HG03342 (cell line): Measurements from ENCODE around the gene DRC7.
"Not testable (repeated sequence)": the region's sequence is repeated elsewhere in the genome, so short reads cannot be mapped to it uniquely, and the experiment has no call there.

ENCODE experiments used
- ATAC-seq: cut with Tn5 transposase; IDR thresholded peaks from one replicate; pipeline ENCODE4 v1.9.1; 2021; ENCODE audit warnings: mild to moderate bottlenecking, moderate library complexity; ENCODE audit not compliant: unreplicated experiment

The DRC7 gene

GRCh38 chr16:57711993-57712392 is 17.4 kb downstream of the DRC7 start:
- no peak for ATAC-seq

- not testable (repeated sequence) for ATAC-seq
These were observed 18.0 kb downstream of the DRC7 start for GRCh38 chr16:57712569-57712968.

DNA sequence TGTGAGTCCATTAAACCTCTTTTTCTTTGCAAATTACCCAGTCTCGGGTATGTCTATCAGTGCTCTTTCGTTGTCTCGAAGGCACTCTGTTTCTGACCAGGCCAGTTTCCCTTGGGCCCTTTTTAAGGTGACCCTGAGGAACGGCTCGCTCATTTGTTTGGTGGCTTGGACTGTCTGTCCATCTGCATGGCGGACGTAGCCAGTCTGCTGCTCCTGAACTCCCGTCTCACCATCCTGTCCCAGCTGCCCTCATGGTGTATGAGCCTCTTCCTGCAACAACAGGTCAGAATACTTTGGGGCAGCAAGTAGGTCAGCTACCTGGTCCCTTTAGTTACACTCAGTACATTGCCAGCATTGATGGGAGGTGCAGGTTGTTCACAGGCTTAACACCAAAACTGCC is 19.0 kb downstream of the DRC7 start:
- no peak for ATAC-seq

GRCh38 chr16:57714047-57714446 is 19.4 kb downstream of the DRC7 start:
- no peak for ATAC-seq

DNA sequence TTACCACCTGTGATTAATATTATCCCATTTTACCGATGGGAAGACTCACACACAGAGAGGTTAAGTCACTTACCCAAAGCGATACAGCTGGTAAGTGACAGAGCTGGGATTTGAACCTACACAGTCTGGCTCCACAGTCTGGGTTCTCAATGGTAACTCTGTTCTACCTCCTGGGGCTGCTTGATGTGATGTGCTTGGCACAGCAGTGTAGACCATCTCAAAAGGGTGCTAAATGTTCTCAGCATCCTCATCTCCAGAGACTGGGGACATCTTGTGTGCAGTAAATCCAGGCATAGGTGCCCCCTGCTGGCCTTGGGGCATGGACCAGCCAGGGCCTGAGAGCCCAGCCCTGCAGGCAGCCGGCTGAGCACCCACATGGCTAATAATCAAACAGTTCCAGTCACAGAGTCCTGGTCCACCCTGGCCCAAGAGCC is 25.6 kb downstream of the DRC7 start:
- no peak for ATAC-seq

DNA sequence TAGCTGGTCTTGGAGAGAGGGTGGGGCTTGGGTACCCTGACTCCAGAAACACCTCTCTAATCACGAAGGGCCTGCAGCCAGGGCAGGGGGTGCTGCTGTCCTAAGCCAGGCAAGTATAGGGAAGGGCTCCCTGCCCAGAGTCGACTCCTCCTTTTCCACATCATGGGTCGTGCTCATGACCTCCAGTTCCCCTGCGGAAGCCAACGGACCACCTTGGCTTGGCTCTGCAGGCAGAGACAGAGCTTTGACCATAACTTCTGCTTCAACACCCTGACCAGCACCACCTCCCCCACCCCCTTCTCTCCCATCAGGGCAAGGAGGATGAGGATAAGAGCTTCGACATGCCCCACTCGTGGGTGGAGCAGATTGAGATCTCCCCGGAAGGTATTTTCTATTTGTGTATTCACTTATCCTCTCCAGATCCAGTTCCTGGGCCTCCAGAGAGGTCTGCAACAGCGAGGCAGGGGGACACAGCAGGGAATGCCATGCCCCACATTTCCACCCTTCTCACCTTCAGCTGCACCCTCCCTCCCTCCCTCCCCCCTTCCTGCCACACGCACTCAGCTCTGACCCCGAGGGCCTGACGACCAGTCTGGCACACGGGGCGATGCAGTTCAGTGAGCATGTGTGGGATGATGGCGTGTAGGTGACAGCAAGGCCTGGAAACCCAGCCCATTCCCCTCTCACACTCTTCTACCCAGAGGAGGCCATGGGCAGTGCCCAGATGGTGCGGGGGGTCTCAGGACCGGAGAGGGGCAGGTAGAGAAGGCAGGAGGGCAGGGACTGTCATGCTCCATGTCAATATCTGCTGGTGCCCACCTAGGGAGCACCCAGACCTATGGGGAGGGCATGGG is 27.0 kb downstream of the DRC7 start:
- ATAC-seq = no peak

GRCh38 chr16:57722210-57722499 is 27.5 kb downstream of the DRC7 start:
- no peak for ATAC-seq

DNA sequence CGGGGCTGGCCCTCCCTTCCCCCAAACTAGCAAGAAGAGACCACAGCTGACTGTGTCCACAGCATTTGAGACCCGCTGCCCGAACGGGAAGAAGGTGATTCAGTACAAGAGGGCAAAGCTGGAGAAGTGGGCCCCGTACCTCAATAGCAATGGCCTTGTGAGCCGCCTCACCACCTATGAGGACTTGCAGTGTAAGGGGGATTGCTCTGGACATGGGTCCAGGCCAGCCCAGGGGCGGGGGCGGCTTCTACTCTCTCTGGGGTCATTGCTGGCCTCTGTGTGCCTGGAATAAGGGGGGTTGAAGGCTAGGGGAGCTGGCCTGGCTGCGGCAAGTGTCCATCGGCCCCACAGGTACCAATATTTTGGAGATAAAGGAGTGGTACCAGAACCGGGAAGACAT is 28.0 kb downstream of the DRC7 start:
- ATAC-seq = no peak

DNA sequence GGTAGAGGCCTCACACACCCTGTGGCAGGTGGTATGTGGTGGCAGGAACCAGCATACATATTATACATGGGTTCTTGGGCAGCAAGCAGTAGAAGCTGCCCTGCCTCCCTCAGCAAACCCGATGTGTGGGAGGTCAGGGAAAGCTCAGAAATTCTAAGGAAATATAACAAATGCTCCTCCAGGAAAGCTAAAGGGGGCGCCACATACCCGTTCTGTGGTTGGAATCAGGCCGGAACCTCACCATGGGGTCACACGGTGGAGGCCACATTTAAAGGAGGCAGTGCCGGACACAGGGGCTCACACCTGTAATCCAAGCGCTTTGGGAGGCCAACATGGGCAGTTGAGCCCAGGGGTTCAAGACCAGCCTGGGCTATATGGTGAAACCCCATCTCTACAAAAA is 28.6 kb downstream of the DRC7 start:
- no peak for ATAC-seq

- ATAC-seq = no peak
These were observed 29.9 kb downstream of the DRC7 start for GRCh38 chr16:57724531-57724930.

GRCh38 chr16:57725151-57725550 is 30.5 kb downstream of the DRC7 start:
- ATAC-seq = no peak

DNA sequence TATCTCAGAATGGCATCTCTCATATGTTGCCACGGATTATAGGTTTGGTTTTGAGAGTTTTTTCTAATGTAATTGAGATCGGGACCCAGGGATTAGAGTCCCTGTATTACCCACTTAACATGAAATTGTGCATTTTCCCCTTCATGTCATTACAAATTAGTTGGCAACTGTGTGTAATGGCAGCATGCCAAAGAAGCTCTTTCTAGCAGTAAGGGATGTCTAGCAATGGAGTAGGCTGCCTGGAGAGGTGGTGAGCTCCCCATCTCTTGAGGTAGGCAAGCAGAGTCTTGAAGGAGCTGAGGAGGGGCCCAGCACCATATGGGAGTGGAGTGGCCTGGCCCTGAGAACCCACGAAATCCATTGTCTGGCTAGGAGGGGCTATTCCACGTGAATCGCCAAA is 30.9 kb downstream of the DRC7 start:
- ATAC-seq = no peak

DNA sequence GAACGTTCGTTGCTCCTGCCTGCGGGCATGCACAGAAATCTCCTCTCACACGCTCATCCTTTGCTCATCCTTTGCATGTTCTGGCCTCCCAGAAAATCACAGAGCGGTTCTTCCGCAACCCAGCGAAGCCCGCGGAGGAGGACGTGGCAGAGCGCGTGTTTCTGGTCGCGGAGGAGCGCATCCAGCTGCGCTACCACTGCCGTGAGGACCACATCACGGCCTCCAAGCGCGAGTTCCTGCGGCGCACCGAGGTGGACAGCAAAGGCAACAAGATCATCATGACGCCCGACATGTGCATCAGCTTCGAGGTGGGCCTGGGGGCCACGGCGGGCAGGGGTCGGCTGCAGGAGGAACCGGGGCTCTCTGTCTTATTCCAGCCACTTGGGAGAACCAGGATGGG is 31.4 kb downstream of the DRC7 start:
- no peak for ATAC-seq

DNA sequence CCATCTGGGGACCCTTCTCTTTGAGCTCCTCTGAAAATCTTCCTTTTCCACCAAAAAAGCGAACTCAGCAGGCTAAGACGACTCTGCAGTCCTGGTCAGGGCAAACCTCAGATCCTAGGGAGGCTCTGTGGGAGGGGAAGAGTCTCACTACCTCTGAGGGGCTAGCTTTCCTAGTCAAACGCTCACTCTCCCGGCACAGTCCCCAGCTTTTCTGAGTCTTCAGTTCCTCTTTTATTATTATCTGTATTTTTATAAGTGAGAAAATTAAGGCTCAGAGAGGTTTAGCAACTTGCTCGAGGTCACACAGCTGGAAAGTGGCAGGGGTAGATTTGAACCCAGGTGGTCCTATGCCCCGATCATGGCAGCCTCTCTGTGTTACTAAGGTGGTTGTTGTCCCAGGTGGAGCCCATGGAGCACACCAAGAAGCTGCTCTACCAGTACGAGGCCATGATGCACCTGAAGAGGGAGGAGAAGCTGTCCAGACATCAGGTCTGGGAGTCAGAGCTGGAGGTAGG is 31.9 kb downstream of the DRC7 start:
- ATAC-seq = no peak

DNA sequence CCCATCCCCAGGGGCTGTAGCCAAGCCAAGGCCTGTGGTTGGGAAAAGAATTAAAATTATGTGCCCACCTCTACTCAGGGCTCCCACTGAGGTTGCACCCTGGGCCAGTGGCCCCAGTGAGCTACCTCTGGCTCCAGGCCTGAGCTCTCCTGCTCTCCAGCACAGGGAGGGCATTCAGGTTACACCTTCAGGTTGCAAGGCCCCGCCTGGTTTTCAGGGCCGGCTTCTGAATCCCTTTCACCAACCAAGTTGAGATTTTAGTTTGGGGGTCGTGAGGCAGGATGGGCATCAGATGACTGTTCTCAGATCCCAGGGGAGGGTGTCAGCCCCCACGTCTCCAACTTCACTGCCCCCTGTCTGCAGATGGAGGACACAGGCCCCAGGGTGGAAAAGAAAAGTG is 33.0 kb downstream of the DRC7 start:
- no peak for ATAC-seq

DNA sequence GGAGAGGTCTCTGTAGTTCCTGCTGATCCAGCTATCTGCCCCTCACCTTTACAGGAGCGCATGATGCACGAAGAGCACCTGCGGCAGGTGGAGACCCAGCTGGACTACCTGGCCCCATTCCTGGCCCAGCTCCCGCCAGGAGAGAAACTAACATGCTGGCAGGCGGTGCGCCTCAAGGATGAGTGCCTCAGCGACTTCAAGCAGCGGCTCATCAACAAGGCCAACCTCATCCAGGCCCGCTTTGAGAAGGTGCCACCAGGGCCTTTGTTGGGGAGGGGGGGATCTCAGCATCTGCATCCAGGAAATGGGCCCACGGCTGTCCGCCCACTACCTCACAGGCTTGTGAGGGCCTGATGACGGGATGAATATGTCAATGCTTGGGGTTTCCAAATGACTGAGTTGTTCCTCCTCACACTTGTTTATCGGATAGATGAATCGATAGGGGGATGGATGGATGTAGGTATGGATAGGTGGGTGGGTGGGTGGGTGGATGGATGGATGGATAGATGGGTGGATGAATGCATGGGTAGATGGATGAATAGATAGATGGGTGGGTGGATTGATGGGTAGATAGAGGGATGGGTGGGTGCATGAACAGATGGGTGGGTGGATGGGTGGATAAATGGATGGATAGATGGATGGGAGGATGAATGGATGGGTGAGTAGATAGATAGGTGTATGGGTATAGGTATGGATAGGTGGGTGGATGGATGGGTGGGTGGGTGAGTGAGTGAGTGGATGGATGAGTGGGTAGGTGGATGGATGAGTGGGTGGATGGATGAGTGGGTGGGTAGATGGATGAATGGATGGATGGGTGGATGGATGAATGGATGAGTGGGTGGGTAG is 34.0 kb downstream of the DRC7 start:
- no peak for ATAC-seq

DNA sequence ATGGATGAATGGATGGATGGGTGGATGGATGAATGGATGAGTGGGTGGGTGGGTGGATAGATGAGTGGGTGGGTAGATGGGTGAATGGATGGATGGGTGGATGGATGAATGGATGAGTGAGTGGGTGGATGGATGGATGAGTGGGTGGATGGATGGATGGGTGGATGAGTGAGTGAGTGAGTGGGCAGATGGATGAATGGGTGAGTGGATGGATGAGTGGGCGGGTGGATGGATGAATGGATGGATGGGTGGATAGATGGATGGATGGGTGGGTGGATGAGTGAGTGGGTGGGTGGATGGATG is 34.5 kb downstream of the DRC7 start:
- no peak for ATAC-seq

DNA sequence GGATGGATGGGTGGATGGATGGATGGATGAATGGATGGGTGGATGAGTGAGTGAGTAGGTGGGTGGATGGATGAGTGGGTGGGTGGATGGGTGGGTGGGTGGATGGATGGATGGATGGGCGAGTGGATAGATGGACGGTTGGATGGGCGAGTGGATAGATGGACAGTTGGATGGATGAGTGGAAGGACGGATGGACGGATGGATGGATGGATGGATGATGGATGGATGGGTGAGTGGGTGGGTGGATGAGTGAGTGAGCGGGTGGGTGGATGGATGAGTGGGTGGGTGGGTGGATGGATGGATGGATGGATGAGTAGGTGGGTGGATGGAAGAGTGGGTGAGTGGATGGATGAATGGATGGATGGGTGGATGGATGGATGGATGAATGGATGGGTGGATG is 35.2 kb downstream of the DRC7 start:
- ATAC-seq = not testable (repeated sequence)

DNA sequence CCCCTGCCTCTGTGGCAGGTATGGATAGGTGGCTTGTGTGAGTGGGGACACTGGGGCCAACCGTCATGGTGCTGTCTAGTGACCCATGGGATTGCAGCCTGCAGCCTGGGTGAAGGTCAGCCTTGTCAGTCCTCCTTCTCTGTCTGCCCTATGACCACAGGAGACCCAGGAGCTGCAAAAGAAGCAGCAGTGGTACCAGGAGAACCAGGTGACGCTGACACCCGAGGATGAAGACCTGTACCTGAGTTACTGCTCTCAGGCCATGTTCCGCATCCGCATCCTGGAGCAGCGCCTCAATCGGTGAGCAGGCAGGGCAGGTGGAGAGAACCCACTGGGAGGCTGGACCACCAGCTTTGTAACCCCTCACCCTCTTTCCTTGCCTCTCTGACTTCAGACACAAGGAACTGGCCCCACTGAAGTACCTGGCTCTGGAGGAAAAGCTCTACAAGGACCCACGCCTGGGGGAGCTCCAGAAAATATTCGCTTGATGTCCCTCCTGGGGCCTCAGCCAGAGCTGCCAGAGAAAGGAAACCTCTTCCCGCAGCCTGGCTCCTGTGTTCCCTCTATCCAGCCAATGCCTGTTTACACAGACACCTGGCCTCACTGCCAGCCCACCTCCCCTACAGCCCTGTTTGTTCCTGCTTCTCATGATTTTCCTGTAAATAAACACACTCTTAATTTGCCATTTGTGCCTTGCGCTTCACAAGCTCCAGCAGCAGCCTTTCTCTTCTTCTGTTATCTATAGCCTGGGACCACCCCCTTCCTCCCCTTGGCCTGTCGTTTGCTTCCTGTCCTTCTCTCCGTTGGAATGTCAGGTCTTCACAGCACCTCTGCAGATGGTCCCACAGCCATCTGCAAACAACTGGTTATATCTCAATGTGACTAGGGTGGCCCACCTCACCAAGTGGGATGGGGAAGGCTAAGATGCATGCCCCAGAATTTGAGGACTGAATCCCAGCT is 36.4 kb downstream of the DRC7 start:
- ATAC-seq = no peak

- no peak for ATAC-seq
These were observed 37.4 kb downstream of the DRC7 start for GRCh38 chr16:57732037-57732436.

DNA sequence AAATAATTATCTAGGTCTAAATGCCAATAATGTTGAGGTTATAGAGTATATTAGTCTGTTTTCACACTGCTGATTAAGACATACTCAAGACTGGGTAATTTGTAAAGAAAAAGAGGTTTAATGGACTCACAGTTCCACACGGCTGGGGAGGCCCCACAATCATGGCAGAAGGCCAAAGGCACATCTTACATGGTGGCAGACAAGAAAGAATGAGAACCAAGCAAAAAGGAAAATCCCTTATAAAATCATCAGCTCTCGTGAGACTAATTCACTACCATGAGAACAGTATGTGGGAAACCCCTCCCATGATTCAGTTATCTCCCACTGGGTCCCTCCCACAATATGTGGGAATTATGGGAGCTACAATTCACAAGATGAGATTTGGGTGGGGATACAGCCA is 38.1 kb downstream of the DRC7 start:
- no peak for ATAC-seq
